ENCODE data around the gene HVCN1.

DNA sequence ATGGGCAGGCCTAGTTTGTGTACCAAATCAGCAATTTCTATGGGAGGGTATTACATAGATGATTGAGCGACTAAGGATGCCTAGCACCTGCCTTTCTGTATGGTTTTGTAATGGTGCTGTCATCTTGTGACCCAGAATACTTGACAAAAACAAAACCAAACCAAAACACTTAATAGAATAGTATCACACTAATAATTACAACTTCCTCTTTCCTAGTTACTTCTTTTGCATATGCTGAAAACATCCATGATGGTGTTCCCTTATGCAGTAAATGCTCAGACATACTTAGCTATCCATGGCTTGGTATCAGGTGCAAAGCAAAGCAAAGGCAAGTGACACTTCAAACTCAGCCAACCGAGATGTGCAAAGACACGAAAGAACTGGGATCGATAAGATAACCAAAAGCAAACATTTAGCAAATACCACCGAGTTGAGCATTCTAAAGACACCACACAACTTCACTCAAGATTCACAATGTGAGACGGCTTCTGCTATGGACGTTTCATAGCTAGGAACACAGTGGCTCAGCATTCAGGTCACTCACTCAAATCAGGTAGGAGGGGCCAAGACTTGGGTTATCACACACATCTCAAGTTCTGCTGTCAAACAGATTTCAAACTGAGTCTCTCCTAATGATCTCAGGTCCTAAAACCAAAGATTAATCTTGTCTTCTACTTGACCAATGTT lies 29.4 kb upstream of the HVCN1 start:
- TF ChIP-seq POLR2AphosphoS5 (IDR thresholded peaks at IDR 0.05; ENCODE audit: insufficient read depth in 1 of 2, low read depth in 1 of 2) (no peak), POLR2A (IDR thresholded peaks at IDR 0.05) (no peak), CTCF (IDR thresholded peaks at IDR 0.05) (no peak)
